HFF-Myc (cell line): ENCODE data around the gene SLC25A22.

Experiments used
- DNase-seq: peaks from one replicate; pipeline ENCODE4 v3.0.0-alpha.2; 2011; ENCODE audit warnings: low read depth; ENCODE audit errors: extremely low read depth
- H3K4me3 ChIP-seq: replicated peaks from 2 replicates; pipeline ENCODE4 v1.5.1; 2011; ENCODE audit warnings: low read depth, mild to moderate bottlenecking, control low read depth, low read length
- TF ChIP-seq, protein P1 (sequence below): IDR thresholded peaks from 2 replicates; pipeline ENCODE4 v1.5.1; 2012; ENCODE audit warnings: mild to moderate bottlenecking, low read depth, low read length, control low read depth; ENCODE audit errors: missing control alignments

SLC25A22 gene

DNA sequence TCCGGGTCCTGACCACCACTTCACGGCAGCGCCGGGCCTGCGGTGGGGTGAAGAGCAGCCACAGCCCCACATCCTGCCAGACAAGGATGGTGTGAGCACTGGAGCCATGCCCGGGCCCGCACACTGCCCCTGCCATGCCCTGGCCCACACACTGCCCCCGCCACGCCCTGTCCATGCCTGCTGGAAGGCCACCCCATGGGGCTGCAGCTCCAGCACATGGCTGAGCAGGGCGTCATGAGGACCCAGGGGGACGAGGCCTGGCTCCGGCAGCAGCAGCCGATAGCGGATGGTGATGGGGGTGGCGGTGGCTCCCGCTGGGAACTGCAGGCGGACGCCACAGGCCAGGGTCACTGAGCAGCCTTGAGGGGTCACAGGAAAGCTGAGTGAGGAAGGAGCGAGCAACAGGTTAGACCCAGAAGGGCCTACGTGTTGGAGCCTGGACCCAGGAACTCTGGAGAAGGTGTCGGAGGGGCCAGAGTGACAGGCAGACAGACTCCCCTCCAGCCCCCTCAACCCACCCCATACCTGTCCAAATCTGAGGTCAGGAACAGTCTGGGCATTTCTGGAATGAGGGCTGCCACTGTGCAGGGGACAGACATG, 4.0 kb upstream of the SLC25A22 start:
- TF ChIP-seq, protein P1, sequence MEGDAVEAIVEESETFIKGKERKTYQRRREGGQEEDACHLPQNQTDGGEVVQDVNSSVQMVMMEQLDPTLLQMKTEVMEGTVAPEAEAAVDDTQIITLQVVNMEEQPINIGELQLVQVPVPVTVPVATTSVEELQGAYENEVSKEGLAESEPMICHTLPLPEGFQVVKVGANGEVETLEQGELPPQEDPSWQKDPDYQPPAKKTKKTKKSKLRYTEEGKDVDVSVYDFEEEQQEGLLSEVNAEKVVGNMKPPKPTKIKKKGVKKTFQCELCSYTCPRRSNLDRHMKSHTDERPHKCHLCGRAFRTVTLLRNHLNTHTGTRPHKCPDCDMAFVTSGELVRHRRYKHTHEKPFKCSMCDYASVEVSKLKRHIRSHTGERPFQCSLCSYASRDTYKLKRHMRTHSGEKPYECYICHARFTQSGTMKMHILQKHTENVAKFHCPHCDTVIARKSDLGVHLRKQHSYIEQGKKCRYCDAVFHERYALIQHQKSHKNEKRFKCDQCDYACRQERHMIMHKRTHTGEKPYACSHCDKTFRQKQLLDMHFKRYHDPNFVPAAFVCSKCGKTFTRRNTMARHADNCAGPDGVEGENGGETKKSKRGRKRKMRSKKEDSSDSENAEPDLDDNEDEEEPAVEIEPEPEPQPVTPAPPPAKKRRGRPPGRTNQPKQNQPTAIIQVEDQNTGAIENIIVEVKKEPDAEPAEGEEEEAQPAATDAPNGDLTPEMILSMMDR: no peak
- DNase-seq: no peak
- no peak overlapping the region for H3K4me3 ChIP-seq

- DNase-seq: no peak
- TF ChIP-seq, protein P1: no peak
- no peak overlapping the region for H3K4me3 ChIP-seq
Measured at GRCh38 chr11:801097-801780, 3.2 kb upstream of the SLC25A22 start.

DNA sequence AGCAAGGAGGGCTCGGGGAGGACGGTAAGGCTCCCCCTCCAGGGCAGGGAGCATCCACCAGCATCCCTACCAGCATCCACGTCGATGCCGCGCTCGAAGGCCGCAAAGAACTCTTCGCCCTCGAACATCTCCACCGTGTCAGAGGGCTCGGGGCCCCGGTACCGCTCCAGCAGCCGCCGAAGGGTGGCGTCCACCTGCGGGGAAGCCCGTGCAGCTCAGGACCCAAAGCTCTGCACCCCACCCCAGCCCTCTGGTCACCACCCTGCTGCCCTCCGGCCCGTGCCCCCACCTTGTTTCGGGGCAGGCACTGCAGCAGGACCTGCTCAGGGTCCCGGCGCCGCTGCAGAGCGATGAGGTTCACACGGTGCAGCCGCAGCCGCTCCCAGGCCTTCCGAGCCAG, 2.4 kb upstream of the SLC25A22 start:
- no peak for DNase-seq
- no peak overlapping the region for H3K4me3 ChIP-seq
- TF ChIP-seq, protein P1: no peak

DNA sequence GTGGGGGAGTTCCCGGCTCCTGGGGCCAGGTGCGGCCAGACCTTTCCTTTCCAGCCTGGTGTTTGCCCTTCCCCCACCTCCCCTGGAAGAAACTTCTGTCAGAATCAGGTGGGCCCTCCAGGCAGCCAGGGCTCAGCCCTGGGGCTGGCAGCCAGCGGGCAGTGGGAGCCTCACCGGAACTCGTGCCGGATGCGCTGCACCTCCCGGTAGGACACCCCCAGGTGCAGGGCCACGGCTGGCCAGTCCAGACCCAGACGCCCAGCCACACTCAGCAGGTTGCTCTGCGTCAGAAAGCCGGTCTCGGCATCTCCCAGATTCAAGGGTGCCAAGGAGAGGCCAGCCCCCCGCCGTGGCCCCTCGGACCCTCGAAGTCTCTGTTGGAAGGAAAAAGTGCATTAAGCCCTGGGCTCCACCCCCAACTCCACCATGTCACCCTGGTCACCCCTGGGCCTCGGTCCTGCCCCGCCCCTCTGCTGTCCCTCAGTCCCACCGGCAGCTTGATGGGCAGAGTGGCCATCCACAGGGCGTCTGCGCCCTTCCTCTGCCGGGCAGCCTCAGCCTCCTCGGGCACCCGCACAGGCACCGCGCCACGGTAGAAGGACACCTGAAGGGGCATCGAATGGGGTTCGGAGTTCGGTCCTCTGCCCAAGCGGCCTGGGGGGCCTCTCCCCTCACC, 1.7 kb upstream of the SLC25A22 start:
- TF ChIP-seq, protein P1: no peak
- no peak overlapping the region for H3K4me3 ChIP-seq
- DNase-seq: no peak

DNA sequence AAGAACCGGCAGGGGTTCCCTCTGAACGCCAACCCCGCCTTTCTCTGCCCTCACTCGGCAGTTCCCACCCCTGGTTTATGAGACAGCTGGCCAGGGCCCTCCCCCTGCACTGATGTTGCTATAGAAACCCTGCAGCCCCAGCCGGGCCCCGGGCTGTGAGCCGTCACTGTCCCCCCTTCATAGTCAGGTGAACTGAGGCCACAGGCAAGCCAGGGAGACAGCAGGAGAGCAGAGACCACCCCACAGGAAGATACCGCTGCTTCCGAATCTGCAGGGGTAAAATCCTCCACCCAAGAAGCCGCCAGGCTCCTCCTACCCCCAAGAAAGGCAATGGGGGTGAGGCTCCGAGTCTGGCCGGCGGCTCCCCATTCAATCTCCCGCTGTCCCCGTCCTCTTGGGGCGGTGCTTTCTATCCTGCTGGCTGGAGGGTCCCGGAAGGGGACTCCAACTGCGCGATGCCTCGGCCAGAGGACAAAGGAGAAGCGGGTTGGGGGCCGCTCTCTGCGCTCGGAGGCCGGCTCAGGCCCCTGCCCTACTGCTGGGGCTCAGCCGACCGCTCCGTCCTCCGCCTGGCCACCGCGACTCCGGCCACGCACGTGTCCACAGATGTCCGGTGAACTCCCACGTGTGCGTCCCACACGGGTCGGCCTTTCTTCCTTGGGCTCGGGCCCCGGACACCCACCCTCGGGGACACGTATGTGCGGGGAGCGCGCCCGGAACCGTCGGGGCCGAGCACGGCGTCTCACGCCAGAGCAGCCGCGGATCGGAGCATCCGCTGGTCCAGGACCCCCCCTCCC, 587 bp downstream of the SLC25A22 start:
- DNase-seq: no peak
- peak overlapping the region; percentile 79 for H3K4me3 ChIP-seq
- TF ChIP-seq, protein P1: no peak

DNA sequence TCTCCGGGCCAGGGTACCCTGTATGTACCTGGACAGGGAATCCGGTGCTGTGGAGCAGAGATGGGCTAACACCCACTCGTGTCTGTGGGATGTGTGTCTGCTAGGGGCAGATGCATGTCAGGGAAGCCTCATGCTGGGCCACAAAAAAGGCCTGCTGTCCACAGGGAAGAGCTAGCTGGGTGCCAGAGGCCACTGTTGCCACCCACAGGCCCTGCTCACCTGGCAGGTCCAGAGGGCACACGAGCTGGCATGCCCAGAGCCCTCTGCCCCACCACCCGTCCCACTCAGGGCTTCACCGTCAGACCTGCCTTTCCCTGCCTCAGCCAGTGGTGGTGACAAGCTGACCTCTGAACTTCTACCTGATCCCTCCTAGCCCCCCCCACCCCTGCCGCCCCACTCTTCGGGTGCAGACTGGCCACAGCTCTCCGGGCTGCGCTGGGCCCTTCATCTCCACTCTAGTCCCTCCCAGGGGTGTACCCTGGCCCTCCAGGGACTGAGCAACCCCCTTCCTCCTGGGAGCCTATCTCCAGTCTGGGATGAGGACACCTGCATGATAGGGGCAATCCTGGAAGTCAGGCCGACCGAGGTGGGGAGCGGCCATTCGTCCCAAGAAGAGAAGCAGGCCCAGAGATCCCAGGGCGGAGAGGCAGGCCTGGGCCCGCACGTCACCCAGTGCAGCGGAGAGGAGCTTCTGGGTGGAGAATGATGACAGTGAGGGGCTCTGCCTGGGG, 1.4 kb downstream of the SLC25A22 start:
- DNase-seq: no peak
- H3K4me3 ChIP-seq: peak overlapping the region; percentile 79
- TF ChIP-seq, protein P1: no peak
